ENCODE results near the gene FAM163B.

DNA sequence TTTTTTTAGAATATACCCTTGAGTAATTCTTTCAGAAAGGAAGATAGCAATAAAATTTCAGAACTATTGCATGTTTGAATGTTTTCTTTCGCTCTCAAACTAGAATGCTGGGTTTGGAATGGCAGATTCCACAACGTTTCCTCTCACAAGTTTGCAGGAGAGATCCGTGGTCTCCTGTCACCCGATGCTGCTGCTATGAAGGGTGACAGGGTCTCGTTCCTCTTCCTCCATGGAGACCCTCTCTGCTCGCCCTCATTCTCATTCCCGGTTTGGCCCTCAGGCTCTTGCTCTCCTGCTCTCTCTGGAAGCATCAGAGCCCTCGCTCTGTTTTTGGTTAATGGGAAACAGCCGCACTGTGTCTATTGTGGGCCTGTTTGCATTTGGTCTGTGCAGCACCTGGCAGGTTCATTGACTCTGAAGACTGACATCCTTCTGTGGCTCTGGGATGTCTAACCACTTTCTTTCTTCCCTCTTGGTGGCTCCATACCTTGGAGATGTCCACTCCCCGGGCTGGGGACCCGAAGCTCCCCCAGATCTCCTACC lies 12.6 kb upstream of the FAM163B start:
- TF ChIP-seq, protein P1, sequence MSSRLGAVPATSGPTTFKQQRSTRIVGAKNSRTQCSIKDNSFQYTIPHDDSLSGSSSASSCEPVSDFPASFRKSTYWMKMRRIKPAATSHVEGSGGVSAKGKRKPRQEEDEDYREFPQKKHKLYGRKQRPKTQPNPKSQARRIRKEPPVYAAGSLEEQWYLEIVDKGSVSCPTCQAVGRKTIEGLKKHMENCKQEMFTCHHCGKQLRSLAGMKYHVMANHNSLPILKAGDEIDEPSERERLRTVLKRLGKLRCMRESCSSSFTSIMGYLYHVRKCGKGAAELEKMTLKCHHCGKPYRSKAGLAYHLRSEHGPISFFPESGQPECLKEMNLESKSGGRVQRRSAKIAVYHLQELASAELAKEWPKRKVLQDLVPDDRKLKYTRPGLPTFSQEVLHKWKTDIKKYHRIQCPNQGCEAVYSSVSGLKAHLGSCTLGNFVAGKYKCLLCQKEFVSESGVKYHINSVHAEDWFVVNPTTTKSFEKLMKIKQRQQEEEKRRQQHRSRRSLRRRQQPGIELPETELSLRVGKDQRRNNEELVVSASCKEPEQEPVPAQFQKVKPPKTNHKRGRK (tag; IDR thresholded peaks at IDR 0.05): no peak
- TF ChIP-seq TARDBP (IDR thresholded peaks at IDR 0.05) (no peak), XRCC3 (IDR thresholded peaks at IDR 0.05) (no peak), POLR2A (conservative IDR thresholded peaks at IDR 0.05) (no peak), POLR2AphosphoS5 (IDR thresholded peaks at IDR 0.05; ENCODE audit: control insufficient read depth, insufficient read depth, low read depth, low read length) (no peak), EP300 (IDR thresholded peaks at IDR 0.05; ENCODE audit: low read length) (no peak), SP2 (IDR thresholded peaks at IDR 0.05; ENCODE audit: extremely low read depth, low read depth, low read length, poor library complexity, severe bottlenecking) (no peak)
- TF ChIP-seq, protein P2, sequence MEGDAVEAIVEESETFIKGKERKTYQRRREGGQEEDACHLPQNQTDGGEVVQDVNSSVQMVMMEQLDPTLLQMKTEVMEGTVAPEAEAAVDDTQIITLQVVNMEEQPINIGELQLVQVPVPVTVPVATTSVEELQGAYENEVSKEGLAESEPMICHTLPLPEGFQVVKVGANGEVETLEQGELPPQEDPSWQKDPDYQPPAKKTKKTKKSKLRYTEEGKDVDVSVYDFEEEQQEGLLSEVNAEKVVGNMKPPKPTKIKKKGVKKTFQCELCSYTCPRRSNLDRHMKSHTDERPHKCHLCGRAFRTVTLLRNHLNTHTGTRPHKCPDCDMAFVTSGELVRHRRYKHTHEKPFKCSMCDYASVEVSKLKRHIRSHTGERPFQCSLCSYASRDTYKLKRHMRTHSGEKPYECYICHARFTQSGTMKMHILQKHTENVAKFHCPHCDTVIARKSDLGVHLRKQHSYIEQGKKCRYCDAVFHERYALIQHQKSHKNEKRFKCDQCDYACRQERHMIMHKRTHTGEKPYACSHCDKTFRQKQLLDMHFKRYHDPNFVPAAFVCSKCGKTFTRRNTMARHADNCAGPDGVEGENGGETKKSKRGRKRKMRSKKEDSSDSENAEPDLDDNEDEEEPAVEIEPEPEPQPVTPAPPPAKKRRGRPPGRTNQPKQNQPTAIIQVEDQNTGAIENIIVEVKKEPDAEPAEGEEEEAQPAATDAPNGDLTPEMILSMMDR (IDR thresholded peaks at IDR 0.05 in 2 of 3, conservative IDR thresholded peaks at IDR 0.05 in 1 of 3; ENCODE audit: insufficient read depth in 2 of 3, low read depth in 1 of 3, low read length in 3 of 3): no peak
- TF ChIP-seq, protein P3, sequence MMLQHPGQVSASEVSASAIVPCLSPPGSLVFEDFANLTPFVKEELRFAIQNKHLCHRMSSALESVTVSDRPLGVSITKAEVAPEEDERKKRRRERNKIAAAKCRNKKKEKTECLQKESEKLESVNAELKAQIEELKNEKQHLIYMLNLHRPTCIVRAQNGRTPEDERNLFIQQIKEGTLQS (IDR thresholded peaks at IDR 0.05): no peak
- TF ChIP-seq, protein P3 (CRISPR knock-in tag; conservative IDR thresholded peaks at IDR 0.05): no peak
- TF ChIP-seq, protein P4, sequence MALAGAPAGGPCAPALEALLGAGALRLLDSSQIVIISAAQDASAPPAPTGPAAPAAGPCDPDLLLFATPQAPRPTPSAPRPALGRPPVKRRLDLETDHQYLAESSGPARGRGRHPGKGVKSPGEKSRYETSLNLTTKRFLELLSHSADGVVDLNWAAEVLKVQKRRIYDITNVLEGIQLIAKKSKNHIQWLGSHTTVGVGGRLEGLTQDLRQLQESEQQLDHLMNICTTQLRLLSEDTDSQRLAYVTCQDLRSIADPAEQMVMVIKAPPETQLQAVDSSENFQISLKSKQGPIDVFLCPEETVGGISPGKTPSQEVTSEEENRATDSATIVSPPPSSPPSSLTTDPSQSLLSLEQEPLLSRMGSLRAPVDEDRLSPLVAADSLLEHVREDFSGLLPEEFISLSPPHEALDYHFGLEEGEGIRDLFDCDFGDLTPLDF (CRISPR knock-in tag; IDR thresholded peaks at IDR 0.05): no peak
- TF ChIP-seq, protein P5, sequence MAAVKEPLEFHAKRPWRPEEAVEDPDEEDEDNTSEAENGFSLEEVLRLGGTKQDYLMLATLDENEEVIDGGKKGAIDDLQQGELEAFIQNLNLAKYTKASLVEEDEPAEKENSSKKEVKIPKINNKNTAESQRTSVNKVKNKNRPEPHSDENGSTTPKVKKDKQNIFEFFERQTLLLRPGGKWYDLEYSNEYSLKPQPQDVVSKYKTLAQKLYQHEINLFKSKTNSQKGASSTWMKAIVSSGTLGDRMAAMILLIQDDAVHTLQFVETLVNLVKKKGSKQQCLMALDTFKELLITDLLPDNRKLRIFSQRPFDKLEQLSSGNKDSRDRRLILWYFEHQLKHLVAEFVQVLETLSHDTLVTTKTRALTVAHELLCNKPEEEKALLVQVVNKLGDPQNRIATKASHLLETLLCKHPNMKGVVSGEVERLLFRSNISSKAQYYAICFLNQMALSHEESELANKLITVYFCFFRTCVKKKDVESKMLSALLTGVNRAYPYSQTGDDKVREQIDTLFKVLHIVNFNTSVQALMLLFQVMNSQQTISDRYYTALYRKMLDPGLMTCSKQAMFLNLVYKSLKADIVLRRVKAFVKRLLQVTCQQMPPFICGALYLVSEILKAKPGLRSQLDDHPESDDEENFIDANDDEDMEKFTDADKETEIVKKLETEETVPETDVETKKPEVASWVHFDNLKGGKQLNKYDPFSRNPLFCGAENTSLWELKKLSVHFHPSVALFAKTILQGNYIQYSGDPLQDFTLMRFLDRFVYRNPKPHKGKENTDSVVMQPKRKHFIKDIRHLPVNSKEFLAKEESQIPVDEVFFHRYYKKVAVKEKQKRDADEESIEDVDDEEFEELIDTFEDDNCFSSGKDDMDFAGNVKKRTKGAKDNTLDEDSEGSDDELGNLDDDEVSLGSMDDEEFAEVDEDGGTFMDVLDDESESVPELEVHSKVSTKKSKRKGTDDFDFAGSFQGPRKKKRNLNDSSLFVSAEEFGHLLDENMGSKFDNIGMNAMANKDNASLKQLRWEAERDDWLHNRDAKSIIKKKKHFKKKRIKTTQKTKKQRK (IDR thresholded peaks at IDR 0.05; ENCODE audit: borderline replicate concordance, low read depth, low read length): no peak

Data from K562 (cell line).